ENCODE results near the gene VHLL. TPM values are rescaled to one million over a fixed set of nuclear protein-coding genes. Genes with fewer than 3 reads are reported as not detected.
A peak's percentile ranks its signal among the peaks of the same experiment; 100 is the strongest.

Gene VHLL
- total RNA-seq, 1 donor from 2014 or later: not detected

- no peak for TF ChIP-seq CTCF (conservative IDR thresholded peaks at IDR 0.05; ENCODE audit: low read depth, low read length)
- peak; percentile 92 for DNase-seq (ENCODE audit: low read depth)
- peak within 1 kb of the TSS; percentile 86 for H3K4me3 ChIP-seq (ENCODE audit: low read depth, low read length)
Measured at GRCh38 chr1:156282479-156283222, 16.5 kb downstream of the VHLL start, which contains the start of gene SMG5. SMG5 (minus strand) TSS chr1:156282825; CDS start chr1:156282680, 145 bp downstream.

DNA sequence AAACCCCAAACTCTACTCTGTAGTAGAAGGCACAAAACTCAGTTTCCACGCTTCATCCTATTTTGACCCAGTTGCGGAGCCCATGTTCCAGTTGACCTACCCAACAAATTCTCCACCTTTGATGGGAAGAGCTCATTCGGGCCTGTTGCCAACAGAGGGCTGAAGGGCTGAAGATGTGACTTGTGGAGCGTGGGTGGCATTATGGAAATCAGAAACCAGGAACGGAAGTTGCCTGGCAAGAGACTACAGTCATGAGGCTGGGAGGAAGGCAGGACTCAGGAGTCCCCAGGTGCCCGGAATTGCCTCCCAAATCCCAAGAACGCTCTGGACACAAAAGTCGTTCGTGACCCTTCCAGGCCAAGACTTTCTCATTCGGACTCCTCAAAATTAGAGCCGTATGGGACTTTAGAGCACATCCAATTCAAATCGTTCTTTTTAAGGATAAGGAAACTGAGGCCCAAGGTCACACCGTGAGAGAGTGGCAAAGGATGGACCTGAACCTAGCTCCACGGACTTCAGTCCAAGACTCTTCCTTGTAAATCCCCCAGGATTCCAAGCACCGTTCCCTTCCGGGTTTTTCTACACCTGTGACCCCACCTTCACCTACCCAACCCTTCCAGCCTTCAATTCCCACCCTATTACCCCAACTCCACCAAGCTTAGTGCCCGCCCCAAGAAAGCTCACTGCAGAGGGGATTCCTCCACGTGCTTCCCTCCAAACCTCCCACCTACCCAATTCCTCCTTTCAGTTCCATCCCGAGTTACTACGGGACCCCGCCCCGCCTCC is 17.2 kb downstream of the VHLL start:
- DNase-seq (ENCODE audit: low read depth): no peak
- no peak for TF ChIP-seq CTCF (conservative IDR thresholded peaks at IDR 0.05; ENCODE audit: low read depth, low read length)
- H3K4me3 ChIP-seq (ENCODE audit: low read depth, low read length): peak overlapping the region; percentile 86

- DNase-seq (ENCODE audit: low read depth): no peak
Measured at GRCh38 chr1:156281281-156281680, 17.8 kb downstream of the VHLL start.

DNA sequence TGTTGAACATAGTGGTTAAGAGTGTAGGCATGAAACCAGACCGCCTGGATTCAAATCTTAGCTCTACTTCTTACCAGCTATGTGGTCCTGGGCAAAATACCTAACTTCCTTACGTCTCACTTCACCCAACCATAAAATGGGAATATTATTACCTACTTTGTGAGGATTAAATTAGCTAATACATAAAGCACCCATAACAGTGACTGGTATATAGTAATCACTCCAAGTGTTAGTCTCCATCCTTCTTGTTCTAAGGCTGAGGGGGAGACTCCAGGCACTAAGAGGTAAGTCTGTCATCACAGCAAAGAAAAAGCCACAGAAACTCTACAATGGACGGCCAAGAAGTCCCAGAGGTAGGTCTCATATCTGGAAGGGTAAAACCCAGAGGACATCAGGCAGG is 19.3 kb downstream of the VHLL start:
- no peak for DNase-seq (ENCODE audit: low read depth)
- TF ChIP-seq CTCF (conservative IDR thresholded peaks at IDR 0.05; ENCODE audit: low read depth, low read length): no peak
- no peak overlapping the region for H3K4me3 ChIP-seq (ENCODE audit: low read depth, low read length)

More at GRCh38 chr1:156281281-156281680, 17.8 kb downstream of the VHLL start:
- peak overlapping the region; percentile 86 for H3K4me3 ChIP-seq (ENCODE audit: low read depth, low read length)
- TF ChIP-seq CTCF (conservative IDR thresholded peaks at IDR 0.05; ENCODE audit: low read depth, low read length): no peak

DNA sequence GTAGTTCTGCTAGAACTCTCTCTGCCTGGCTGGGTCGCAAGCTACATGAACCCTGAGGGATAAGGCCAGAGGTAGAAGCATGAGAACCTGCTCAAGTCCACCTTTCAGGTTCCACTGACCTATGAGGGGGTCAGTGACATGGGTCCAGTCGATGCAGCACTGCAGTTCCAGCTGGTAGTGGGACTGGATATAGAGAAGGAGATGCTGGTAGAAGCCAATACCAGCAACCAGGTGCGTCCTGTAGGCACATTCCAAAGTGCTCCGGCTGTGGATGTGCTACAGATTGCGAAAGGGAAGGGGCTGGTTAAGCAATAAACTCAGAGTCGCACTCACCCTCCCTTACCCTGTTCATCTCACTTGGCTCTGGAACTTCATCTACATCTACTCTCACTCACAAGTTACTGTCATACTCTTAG is 22.1 kb downstream of the VHLL start:
- DNase-seq (ENCODE audit: low read depth): no peak
- no peak for TF ChIP-seq CTCF (conservative IDR thresholded peaks at IDR 0.05; ENCODE audit: low read depth, low read length)
- no peak overlapping the region for H3K4me3 ChIP-seq (ENCODE audit: low read depth, low read length)

DNA sequence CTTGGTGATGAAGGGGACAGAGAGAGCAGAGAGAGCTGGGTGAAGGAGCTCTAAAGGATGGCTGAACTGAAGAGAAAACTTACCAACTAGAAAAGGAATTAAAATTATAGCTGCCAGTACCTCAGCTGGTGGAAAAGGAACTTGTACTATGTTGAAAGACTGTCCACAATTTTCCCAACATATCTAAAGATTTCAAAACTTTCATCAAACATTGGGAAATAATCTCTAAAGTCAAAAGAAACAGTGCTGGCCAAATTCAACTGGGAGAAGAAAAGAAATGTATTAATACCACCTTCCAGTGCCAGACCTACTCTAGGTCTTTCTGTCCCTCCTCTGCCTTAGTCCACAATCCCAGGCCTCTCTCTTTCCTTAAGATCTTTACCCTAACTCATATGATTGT is 22.6 kb downstream of the VHLL start:
- no peak for TF ChIP-seq CTCF (conservative IDR thresholded peaks at IDR 0.05; ENCODE audit: low read depth, low read length)
- H3K4me3 ChIP-seq (ENCODE audit: low read depth, low read length): no peak overlapping the region
- DNase-seq (ENCODE audit: low read depth): no peak

Measured in epithelial cell of proximal tubule (primary cell).